ENCODE data around the gene GABRA6. TPM values are rescaled to one million over a fixed set of nuclear protein-coding genes. Genes with fewer than 3 reads are reported as not detected.

Gene GABRA6
- total RNA-seq, 6 donors from 2014 or later = not detected

GRCh38 chr5:161703528-161703927, 18.0 kb downstream of the GABRA6 start:
- Histone ChIP-seq H3K27ac (no peak overlapping the region), H3K36me3 (no peaks in the 10 kb centered on the region), H3K9me3 (no peaks in the 10 kb centered on the region), H3K4me1 (no peaks in the 10 kb centered on the region), H3K27me3 (no peaks in the 10 kb centered on the region), H3K4me3 (no peak overlapping the region)
- WGBS, 2 donors = 73 to 82% methylated on average over 2 of the region's 2 CpGs
- ATAC-seq (ENCODE audit: low FRiP score in 2 of 2) (no peak), DNase-seq (no peak)
- TF ChIP-seq EP300 (IDR thresholded peaks at IDR 0.05) (no peak), POLR2AphosphoS5 (IDR thresholded peaks at IDR 0.05) (no peak), POLR2A (IDR thresholded peaks at IDR 0.05) (no peak), CTCF (IDR thresholded peaks at IDR 0.05) (no peak)

DNA sequence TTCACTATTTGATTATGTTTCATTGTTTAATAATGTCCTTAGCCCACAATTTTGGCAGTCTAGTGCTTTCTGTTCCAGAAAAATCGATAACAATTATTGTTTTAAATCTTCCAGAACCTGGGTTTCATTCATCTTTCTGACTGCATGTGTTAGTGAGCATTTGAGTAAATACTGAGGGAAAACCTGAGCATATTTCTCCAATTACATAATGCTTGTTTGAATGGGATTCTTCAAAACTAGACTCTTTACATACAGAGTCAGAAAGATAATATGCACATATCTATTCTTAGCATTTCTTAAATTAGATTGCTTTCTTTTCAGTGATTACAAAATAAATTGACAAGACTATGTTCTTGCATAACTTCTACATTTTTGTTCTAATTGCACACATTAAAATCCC, 21.9 kb downstream of the GABRA6 start:
- H3K4me3 ChIP-seq = no peak overlapping the region
- H3K27ac ChIP-seq = no peak overlapping the region
- no peaks in the 10 kb centered on the region for H3K4me1 ChIP-seq
- H3K36me3 ChIP-seq = no peaks in the 10 kb centered on the region
- no peaks in the 10 kb centered on the region for H3K9me3 ChIP-seq
- WGBS, 2 donors = 35 to 40% methylated on average over 1 of the region's 1 CpG
- TF ChIP-seq EP300 (IDR thresholded peaks at IDR 0.05) = no peak
- TF ChIP-seq CTCF (IDR thresholded peaks at IDR 0.05) = no peak
- TF ChIP-seq POLR2A (IDR thresholded peaks at IDR 0.05) = no peak
- no peak for TF ChIP-seq POLR2AphosphoS5 (IDR thresholded peaks at IDR 0.05)
- no peaks in the 10 kb centered on the region for H3K27me3 ChIP-seq
- ATAC-seq (ENCODE audit: low FRiP score in 2 of 2) = no peak
- no peak for DNase-seq

DNA sequence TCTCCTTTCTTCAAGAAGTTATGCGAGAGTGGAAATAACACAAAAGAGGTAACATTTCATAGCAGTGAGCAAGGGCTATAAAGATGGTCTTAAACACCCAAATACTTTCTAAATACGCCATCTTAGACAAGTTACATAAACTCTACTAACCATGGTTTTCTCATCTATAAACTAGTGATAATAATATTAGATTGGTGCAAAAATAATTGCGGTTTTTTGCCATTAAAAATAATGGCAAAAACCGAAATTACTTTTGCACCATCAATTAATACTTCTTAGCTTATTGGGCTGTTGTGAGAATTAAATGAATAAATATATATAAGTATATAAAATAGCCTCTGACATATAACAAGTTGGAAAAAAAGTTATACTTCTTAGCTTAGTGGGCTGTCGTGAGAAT, 23.7 kb downstream of the GABRA6 start:
- Histone ChIP-seq H3K27me3 (no peaks in the 10 kb centered on the region), H3K9me3 (no peaks in the 10 kb centered on the region), H3K27ac (no peak overlapping the region), H3K4me1 (no peaks in the 10 kb centered on the region), H3K36me3 (no peaks in the 10 kb centered on the region), H3K4me3 (no peak overlapping the region)
- TF ChIP-seq CTCF (IDR thresholded peaks at IDR 0.05) (no peak), POLR2A (IDR thresholded peaks at IDR 0.05) (no peak), POLR2AphosphoS5 (IDR thresholded peaks at IDR 0.05) (no peak), EP300 (IDR thresholded peaks at IDR 0.05) (no peak)
- 78 to 79% methylated on average over 5 of the region's 5 CpGs for WGBS, 2 donors
- no peak for ATAC-seq (ENCODE audit: low FRiP score in 2 of 2)
- no peak for DNase-seq

GRCh38 chr5:161713042-161713441, 27.5 kb downstream of the GABRA6 start:
- DNase-seq (no peak), ATAC-seq (ENCODE audit: low FRiP score in 2 of 2) (no peak)
- no peaks in the 10 kb centered on the region for H3K9me3 ChIP-seq
- H3K36me3 ChIP-seq = no peaks in the 10 kb centered on the region
- WGBS, 2 donors = 55 to 63% methylated on average over 2 of the region's 2 CpGs
- TF ChIP-seq CTCF (IDR thresholded peaks at IDR 0.05) (no peak), POLR2AphosphoS5 (IDR thresholded peaks at IDR 0.05) (no peak), EP300 (IDR thresholded peaks at IDR 0.05) (no peak)
- no peak overlapping the region for H3K4me3 ChIP-seq
- no peaks in the 10 kb centered on the region for H3K4me1 ChIP-seq
- H3K27me3 ChIP-seq = no peaks in the 10 kb centered on the region
- H3K27ac ChIP-seq = no peak overlapping the region

DNA sequence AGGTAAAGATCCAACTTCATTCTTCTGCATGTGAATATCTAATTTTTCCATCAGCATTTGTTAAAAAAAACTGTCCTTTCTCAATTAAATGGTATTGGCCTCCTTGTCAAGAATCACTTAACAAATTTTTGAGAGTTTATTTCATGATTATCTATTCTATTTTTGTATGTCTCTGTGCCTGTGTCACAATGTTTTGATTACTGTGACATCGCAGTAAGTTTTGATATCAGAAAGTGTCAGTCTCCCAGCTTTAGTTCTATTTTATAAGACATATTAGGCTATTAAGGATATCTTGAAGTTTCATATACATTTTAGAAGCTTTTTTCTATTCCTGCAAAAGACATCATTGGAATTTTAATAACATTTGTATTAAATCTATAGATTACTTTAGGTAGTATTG, 33.6 kb downstream of the GABRA6 start:
- no peak for DNase-seq
- Histone ChIP-seq H3K27ac (no peak overlapping the region), H3K4me3 (no peak overlapping the region), H3K27me3 (no peaks in the 10 kb centered on the region), H3K9me3 (no peaks in the 10 kb centered on the region), H3K4me1 (no peaks in the 10 kb centered on the region), H3K36me3 (no peaks in the 10 kb centered on the region)
- 92 to 96% methylated on average over 1 of the region's 1 CpG for WGBS, 2 donors
- TF ChIP-seq POLR2AphosphoS5 (IDR thresholded peaks at IDR 0.05) (no peak), EP300 (IDR thresholded peaks at IDR 0.05) (no peak), POLR2A (IDR thresholded peaks at IDR 0.05) (no peak), CTCF (IDR thresholded peaks at IDR 0.05) (no peak)
- ATAC-seq (ENCODE audit: low FRiP score in 2 of 2) = no peak

Data from upper lobe of left lung (tissue), 6 donors.